Sigmoid colon (tissue), 4 donors: Measurements from ENCODE around the gene TMX1.

Source experiments
- EP300 ChIP-seq, 4 donors: sonication (generic); formaldehyde crosslinking; IDR thresholded peaks; one replicate each; pipeline ENCODE4 v1.6.1; 2017; ENCODE audit warnings: antibody characterized with exemption in 4 of 4
- POLR2A ChIP-seq, 2 donors: fragments of 450-650 bp; IDR thresholded peaks; one replicate each; pipeline ENCODE4 v1.6.1; 2016; ENCODE audit warnings: antibody characterized with exemption in 2 of 2, mild to moderate bottlenecking in 2 of 2, moderate library complexity in 2 of 2
- POLR2AphosphoS5 ChIP-seq, 4 donors: sonication (generic); formaldehyde crosslinking; IDR thresholded peaks; one replicate each; pipeline ENCODE4 v1.6.1; 2017; ENCODE audit warnings: antibody characterized with exemption in 4 of 4
- TF ChIP-seq, protein P1 (sequence below), 4 experiments: fragments of 450-650 bp in 3 of 4; fragments of 200-600 bp in 1 of 4; IDR thresholded peaks; one replicate each; pipeline ENCODE4 v1.5.1; 2016 to 2019; ENCODE audit warnings: antibody characterized with exemption in 4 of 4, mild to moderate bottlenecking in 3 of 4, moderate library complexity in 2 of 4

GRCh38 chr14:51225751-51226150 lies 14.3 kb upstream of the TMX1 start:
- TF ChIP-seq, protein P1, sequence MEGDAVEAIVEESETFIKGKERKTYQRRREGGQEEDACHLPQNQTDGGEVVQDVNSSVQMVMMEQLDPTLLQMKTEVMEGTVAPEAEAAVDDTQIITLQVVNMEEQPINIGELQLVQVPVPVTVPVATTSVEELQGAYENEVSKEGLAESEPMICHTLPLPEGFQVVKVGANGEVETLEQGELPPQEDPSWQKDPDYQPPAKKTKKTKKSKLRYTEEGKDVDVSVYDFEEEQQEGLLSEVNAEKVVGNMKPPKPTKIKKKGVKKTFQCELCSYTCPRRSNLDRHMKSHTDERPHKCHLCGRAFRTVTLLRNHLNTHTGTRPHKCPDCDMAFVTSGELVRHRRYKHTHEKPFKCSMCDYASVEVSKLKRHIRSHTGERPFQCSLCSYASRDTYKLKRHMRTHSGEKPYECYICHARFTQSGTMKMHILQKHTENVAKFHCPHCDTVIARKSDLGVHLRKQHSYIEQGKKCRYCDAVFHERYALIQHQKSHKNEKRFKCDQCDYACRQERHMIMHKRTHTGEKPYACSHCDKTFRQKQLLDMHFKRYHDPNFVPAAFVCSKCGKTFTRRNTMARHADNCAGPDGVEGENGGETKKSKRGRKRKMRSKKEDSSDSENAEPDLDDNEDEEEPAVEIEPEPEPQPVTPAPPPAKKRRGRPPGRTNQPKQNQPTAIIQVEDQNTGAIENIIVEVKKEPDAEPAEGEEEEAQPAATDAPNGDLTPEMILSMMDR (IDR thresholded peaks at IDR 0.05): no peak
- TF ChIP-seq POLR2AphosphoS5 (IDR thresholded peaks at IDR 0.05) (no peak), POLR2A (IDR thresholded peaks at IDR 0.05) (no peak), EP300 (IDR thresholded peaks at IDR 0.05) (no peak)
